NCI-H2196 treated with DMSO at 0.1 percent for 48 hours (cell line): ENCODE results near the gene CRY1.
A peak's percentile ranks its signal among the peaks of the same experiment; 100 is the strongest.
"Not testable (repeated sequence)": the region's sequence is repeated elsewhere in the genome, so short reads cannot be mapped to it uniquely, and the experiment has no call there.

Experiments
- DNase-seq: peaks from one replicate; lab custom pipeline; 2025; ENCODE audit not compliant: unreplicated experiment; lab: John Stamatoyannopoulos, UW

CRY1 gene

GRCh38 chr12:107108995-107109508, 15.7 kb upstream of the CRY1 start:
- DNase-seq, result no peak

GRCh38 chr12:107108366-107108765, 15.0 kb upstream of the CRY1 start:
- not testable (repeated sequence) for DNase-seq

- DNase-seq, result no peak
Observed at GRCh38 chr12:107107381-107107780, 14.0 kb upstream of the CRY1 start.

GRCh38 chr12:107106241-107107025, 13.1 kb upstream of the CRY1 start:
- no peak for DNase-seq

GRCh38 chr12:107105410-107105703, 12.0 kb upstream of the CRY1 start:
- no peak for DNase-seq

- DNase-seq, result no peak
Observed at GRCh38 chr12:107103516-107103915, 10.2 kb upstream of the CRY1 start.

GRCh38 chr12:107103097-107103496, 9.7 kb upstream of the CRY1 start:
- no peak for DNase-seq

GRCh38 chr12:107102294-107102693, 8.9 kb upstream of the CRY1 start:
- no peak for DNase-seq

- DNase-seq, result no peak
Observed at GRCh38 chr12:107101651-107102050, 8.3 kb upstream of the CRY1 start.

GRCh38 chr12:107099917-107100316, 6.6 kb upstream of the CRY1 start:
- DNase-seq, result no peak

GRCh38 chr12:107096571-107096970, 3.2 kb upstream of the CRY1 start:
- DNase-seq, result no peak

- DNase-seq, result no peak
Observed at GRCh38 chr12:107094183-107094448, 767 bp upstream of the CRY1 start.

- DNase-seq, result no peak
Observed at GRCh38 chr12:107092669-107093416, 506 bp downstream of the CRY1 start.

GRCh38 chr12:107091989-107092641, 1.2 kb downstream of the CRY1 start:
- peak; percentile 55 for DNase-seq

- peak; percentile 16 for DNase-seq
Observed at GRCh38 chr12:107091381-107091780, 2.0 kb downstream of the CRY1 start.

- no peak for DNase-seq
Observed at GRCh38 chr12:107090711-107091110, 2.6 kb downstream of the CRY1 start.

- DNase-seq, result no peak
Observed at GRCh38 chr12:107088912-107089311, 4.4 kb downstream of the CRY1 start.

- DNase-seq, result no peak
Observed at GRCh38 chr12:107086314-107086713, 7.0 kb downstream of the CRY1 start.

GRCh38 chr12:107081778-107082177, 11.6 kb downstream of the CRY1 start:
- no peak for DNase-seq

GRCh38 chr12:107080299-107080698, 13.1 kb downstream of the CRY1 start:
- DNase-seq, result no peak

- DNase-seq, result no peak
Observed at GRCh38 chr12:107079172-107080011, 14.0 kb downstream of the CRY1 start.
